Upper lobe of right lung (tissue), 1 donor: ENCODE results near the gene SHC2. TPM values are rescaled to one million over a fixed set of nuclear protein-coding genes. Genes with fewer than 3 reads are reported as not detected.

Experiments used
- ATAC-seq: fragments of 200-7000 bp; cut with Tn5 transposase; one replicate; pipeline ENCODE4 v1.9.1; 2020; ENCODE audit warnings: mild to moderate bottlenecking, moderate library complexity
- DNase-seq: peaks from one replicate; pipeline ENCODE4 v3.0.0-alpha.2; 2020
- H3K27ac ChIP-seq: fragments of 200-600 bp; one replicate; pipeline ENCODE4 v1.8.0; 2022
- H3K27me3 ChIP-seq: fragments of 200-600 bp; one replicate; pipeline ENCODE4 v1.8.0; 2022; ENCODE audit warnings: mild to moderate bottlenecking
- H3K36me3 ChIP-seq: fragments of 200-600 bp; one replicate; pipeline ENCODE4 v1.8.0; 2022
- H3K4me1 ChIP-seq: fragments of 200-600 bp; one replicate; pipeline ENCODE4 v1.8.0; 2022
- H3K4me3 ChIP-seq: fragments of 200-600 bp; one replicate; pipeline ENCODE4 v1.8.0; 2022; ENCODE audit warnings: mild to moderate bottlenecking
- H3K9me3 ChIP-seq: fragments of 200-600 bp; one replicate; pipeline ENCODE4 v1.8.0; 2022
- CTCF ChIP-seq: fragments of 200-600 bp; IDR thresholded peaks from one replicate; pipeline ENCODE4 v1.8.0; 2022; ENCODE audit warnings: antibody characterized with exemption
- intact Hi-C: fragments of 100-400 bp; cut with DNase I; formaldehyde crosslinking; loops from one replicate; pipeline ENCODE4 v1.11.0; 2022
- total RNA-seq: library from RNA; stranded (reverse); fragmentation: NEBNext Ultra II Directional; extraction: Animal tissue kit (Norgen Biotek cat#: 25700); gene quantifications from one replicate; pipeline ENCODE4 v1.2.1, GENCODE V29; 2021
- donor health status: DM: no; HTN: yes; CAD: no; lungs with severe emphysema.

Gene SHC2
- total RNA-seq, 1 donor from 2014 or later: 37.8 TPM

DNA sequence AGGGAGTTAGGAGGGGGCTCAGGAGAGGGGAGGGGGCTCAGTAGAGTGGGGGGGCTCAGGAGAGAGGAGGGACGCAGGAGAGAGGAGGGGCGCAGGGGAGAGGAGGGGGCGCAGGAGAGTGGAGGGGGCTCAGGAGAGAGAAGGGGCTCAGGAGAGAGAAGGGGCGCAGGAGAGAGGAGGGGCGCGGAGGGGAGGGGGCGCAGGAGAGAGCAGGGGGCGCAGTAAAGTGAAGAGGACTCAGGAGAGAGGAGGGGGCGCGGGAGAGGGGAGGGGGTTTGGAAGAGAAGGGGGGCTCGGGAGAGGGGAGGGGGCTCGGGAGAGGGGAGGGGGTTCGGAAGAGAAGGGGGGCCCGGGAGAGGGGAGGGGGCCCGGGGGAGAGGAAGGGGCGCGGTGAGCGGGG, 36.2 kb upstream of the SHC2 start:
- DNase-seq (no peak), ATAC-seq (no peak)
- H3K9me3 ChIP-seq: no peaks in the 10 kb centered on the region
- TF ChIP-seq CTCF: no peak
- H3K4me1 ChIP-seq: no peaks in the 10 kb centered on the region
- no peak overlapping the region for H3K27ac ChIP-seq
- no peak overlapping the region for H3K4me3 ChIP-seq
- intact Hi-C loops: no loop called here
- H3K36me3 ChIP-seq: no peaks in the 10 kb centered on the region
- peaks cover 34% of the 10 kb centered on the region for H3K27me3 ChIP-seq

DNA sequence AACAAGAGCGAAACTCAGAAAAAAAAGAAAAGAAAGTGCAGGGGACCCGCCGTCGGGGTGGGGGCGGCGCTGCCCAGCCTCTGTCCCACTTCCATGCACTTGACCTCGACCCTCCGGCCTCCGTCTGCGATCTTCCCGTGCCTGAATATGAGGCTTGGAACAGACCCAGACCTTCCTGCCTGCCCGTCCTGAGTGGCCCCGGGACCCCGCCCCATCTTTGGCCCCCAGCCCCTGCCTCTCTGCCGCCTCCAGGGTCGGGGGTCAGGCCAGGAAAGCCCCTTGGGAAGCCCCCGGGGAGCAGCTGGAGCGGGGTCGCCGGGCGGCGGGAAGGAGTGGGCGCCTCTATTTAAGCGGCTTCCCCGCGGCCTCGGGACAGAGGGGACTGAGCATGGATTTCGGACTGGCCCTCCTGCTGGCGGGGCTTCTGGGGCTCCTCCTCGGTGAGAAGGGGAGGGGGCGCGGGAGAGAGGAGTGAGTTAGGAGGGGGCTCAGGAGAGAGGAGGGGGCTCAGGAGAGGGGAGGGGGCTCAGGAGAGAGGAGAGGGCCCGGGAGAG, 35.4 kb upstream of the SHC2 start, which contains the start of gene MADCAM1:
MADCAM1 (plus strand) TSS at position 375 of the 554 bp plus-strand sequence; CDS start at position 389, 14 bp downstream.
- no peak for TF ChIP-seq CTCF
- DNase-seq: no peak
- no peak within 1 kb of the TSS for H3K4me3 ChIP-seq

GRCh38 chr19:495402-496111, 34.7 kb upstream of the SHC2 start:
- Histone ChIP-seq H3K4me3 (no peak overlapping the region), H3K4me1 (no peaks in the 10 kb centered on the region), H3K27ac (no peak overlapping the region), H3K27me3 (peaks cover 34% of the 10 kb centered on the region), H3K9me3 (no peaks in the 10 kb centered on the region), H3K36me3 (no peaks in the 10 kb centered on the region)
- DNase-seq (peak; percentile 67), ATAC-seq (peak; percentile 51)
- intact Hi-C loops: no loop called here
- TF ChIP-seq CTCF: peak; percentile 66

More for the DNA sequence above, 35.4 kb upstream of the SHC2 start, which contains the start of gene MADCAM1:
- Histone ChIP-seq H3K27ac (no peak within 1 kb of the TSS), H3K4me1 (no peaks in the 10 kb centered on the region), H3K27me3 (peaks cover 34% of the 10 kb centered on the region), H3K9me3 (no peaks in the 10 kb centered on the region), H3K36me3 (no peaks in the 10 kb centered on the region)
- intact Hi-C loops: no loop called here
- ATAC-seq: no peak

DNA sequence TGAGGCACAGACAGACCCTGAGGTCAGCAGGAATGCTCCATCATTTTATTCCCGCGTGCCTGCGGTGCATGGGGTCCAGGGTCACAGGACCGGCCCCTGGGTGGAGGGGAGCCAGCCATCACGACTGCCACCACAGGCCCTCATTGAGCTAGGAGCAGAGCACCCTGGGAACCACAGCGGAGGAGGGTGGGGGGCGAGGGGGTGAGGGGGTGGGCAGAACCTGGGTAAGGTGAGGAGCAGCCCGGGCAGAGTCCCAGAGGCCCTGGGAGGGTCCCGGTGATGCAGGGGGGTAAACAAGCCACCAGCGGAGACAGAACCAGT, 34.2 kb upstream of the SHC2 start:
- DNase-seq: no peak

More for the DNA sequence above, 34.2 kb upstream of the SHC2 start:
- Histone ChIP-seq H3K4me3 (no peak overlapping the region), H3K4me1 (no peaks in the 10 kb centered on the region), H3K27me3 (peaks cover 33% of the 10 kb centered on the region), H3K36me3 (no peaks in the 10 kb centered on the region), H3K27ac (no peak overlapping the region), H3K9me3 (no peaks in the 10 kb centered on the region)
- intact Hi-C loops: no loop called here
- ATAC-seq: no peak
- no peak for TF ChIP-seq CTCF
